GM21619 (cell line): ENCODE data around the gene MRGPRE.
"Not testable (repeated sequence)": the region's sequence is repeated elsewhere in the genome, so short reads cannot be mapped to it uniquely, and the experiment has no call there.

ENCODE experiments used
- ATAC-seq: cut with Tn5 transposase; IDR thresholded peaks from one replicate; pipeline ENCODE4 v1.9.1; 2021; ENCODE audit not compliant: unreplicated experiment

Gene MRGPRE, protein sequence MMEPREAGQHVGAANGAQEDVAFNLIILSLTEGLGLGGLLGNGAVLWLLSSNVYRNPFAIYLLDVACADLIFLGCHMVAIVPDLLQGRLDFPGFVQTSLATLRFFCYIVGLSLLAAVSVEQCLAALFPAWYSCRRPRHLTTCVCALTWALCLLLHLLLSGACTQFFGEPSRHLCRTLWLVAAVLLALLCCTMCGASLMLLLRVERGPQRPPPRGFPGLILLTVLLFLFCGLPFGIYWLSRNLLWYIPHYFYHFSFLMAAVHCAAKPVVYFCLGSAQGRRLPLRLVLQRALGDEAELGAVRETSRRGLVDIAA

DNA sequence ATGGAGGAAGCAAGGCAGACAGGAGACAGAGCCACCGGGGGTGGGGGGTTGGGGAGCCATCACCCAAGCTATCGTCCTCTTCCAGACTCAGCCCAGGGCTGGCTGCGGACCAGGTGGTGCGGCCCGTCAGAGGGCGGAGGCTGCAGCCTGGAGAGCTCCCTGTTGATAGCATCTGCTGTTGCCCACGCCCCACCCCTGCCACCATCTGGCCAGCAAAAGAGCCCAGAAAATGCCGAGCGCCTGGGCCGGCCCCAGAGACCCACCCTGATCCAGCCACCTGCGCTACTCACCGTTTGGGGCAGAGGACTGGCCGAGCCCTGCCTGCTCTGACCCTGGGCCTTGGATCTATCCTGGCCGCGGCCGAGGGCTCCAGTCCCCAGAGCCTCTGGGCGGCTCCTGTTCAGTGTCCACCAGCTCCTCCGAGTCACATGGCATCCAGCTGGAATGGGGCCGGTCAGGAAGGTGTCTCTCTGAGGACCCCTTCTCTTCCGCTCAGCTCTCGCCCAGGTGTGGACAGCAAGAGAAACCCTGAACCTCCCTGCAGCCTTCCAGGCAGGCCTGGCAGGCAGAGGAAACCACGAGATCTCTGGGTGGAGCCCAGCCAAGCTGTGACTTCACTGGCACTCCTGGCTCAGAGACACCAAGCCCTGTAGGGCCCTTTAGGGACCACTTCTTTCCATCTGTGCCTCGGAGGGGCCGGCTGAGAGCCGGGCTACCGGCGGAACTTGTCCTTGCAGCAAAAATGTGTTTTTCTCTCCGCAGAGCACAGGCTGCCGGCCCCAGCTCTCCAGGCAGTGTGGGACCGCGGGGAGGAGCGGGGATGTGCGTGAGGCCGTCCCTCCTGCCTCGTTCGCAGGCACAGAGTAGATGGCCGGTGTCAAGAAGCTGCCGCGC is at the start of gene MRGPRE:
Gene MRGPRE, minus strand, starts transcription at position 567 of the 894 bp plus-strand sequence. CDS start 3,618 bp downstream, outside the sequence.
- ATAC-seq = no peak

GRCh38 chr11:3281146-3281545 is 48.9 kb upstream of the MRGPRE start:
- ATAC-seq = not testable (repeated sequence)

- not testable (repeated sequence) for ATAC-seq
Observed at GRCh38 chr11:3280662-3281061, 48.4 kb upstream of the MRGPRE start.

DNA sequence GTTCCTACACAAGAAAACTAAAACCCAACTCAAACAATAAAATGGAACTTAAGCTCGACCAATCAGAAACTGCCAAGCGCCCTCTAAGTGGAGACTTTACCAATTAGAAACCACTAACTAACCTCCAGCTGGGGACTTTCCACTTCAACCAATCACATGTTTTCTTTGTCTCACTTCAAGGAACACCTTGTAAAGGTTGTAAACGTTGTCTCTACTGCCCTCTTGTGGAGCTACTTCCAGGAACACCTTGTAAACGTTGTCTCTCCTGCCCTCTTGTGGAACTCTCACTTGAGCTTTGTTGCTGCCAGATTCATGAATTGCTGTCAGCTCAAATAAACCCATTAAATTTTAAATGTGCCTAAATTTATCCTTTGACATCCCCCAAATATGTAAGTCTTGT is 46.7 kb upstream of the MRGPRE start:
- ATAC-seq = not testable (repeated sequence)

GRCh38 chr11:3273629-3274028 is 41.4 kb upstream of the MRGPRE start:
- not testable (repeated sequence) for ATAC-seq

DNA sequence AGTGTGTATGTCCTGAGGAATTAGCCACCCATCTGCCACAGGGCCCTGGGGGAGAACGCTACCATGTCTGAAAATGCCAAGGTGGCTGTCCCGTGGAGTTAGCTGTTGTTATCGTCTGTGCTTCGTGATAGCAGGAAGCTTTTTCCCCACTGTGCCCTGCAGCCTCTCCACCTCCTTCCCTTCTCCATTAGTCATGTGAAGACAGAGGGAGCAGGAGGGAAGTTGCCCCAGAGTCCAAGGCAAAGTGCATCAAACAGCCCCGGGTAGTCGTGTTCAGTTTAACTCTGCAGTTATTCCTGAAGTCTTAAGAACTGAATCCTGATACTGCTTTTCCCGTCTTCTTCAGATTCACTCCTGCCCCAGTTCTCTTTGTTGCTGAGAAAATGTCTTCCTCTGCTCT is 30.3 kb upstream of the MRGPRE start:
- not testable (repeated sequence) for ATAC-seq

- ATAC-seq = not testable (repeated sequence)
Observed at GRCh38 chr11:3261831-3262230, 29.6 kb upstream of the MRGPRE start.

GRCh38 chr11:3257509-3257908 is 25.3 kb upstream of the MRGPRE start:
- not testable (repeated sequence) for ATAC-seq

- not testable (repeated sequence) for ATAC-seq
Observed at GRCh38 chr11:3255241-3255640, 23.0 kb upstream of the MRGPRE start.

- ATAC-seq = not testable (repeated sequence)
Observed at GRCh38 chr11:3254773-3255172, 22.6 kb upstream of the MRGPRE start.

DNA sequence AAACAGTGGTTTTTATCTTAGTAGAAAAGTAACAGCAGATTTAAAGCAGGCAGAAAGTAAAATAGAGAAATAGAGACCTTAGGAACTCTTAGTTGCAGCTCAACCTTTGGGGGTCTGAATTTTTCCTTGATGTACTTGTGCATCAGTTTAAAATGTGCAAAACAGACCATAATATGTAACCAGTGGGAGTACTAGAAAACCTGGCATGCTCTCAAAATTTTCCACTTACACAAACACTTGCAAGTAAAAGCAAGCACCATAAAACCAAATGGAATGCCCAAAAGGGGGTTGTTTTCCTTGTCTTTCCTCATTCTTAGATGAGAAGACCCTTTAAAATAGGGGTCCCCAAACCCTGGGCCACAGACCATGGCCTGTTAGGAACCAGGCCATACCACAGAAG is 12.9 kb upstream of the MRGPRE start:
- ATAC-seq = no peak

DNA sequence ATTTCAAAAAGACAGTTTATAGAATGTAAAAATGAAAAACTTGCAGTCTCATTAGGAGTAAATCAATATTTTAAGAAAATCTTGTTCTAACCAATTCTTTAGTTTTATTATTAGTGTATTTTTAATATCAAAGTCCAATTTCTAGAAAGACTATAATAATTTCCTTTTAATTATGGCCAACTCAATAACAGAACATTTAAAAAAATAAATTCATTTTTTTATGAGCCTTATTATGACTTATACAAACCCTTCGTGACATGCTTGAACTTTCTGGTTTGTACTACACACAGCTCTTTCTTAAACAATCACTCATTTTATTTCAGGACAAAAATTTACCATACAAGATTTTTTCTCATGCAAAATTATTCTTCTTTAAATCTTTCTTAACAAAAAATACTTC is 11.7 kb upstream of the MRGPRE start:
- no peak for ATAC-seq

DNA sequence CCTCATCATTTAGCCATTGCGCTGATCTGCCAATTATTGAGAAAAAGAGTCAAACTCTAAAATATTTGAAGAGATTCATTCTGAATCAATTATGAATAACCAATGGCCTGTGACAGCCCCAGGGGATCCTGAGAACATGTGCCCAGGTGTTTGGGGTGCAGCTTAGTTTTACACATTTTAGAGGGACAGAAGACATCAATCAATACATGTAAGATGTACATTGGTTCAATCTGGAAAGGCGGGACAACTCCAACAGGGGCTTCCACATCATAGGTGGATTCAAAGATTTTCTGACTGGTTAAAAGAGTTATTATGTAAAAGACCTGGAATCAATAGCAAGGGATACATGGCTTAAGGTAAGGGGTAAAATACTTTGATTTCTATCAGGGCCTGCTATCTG is 4.9 kb upstream of the MRGPRE start:
- ATAC-seq = no peak

DNA sequence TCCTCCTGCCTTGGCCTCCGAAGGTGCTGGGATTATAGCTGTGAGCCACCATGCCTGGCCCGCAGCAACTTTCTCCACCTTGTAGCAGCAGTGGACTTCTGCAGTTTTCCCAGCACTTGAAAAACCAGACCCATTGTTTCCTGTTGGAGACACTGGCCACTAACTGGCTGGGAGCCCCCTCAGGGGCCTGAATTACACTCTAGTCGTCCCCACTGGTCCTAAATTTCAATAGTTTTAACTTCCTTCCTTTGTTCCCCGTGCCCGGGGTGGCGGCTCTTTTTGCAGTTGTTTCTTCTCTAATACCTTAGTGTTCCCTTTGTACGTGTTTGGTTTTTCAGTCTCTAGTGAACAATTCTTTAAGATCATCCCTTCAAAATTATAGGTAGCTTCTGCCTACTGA is 2.6 kb upstream of the MRGPRE start:
- ATAC-seq = no peak

- ATAC-seq = no peak
Observed at GRCh38 chr11:3232956-3233355, 739 bp upstream of the MRGPRE start.

DNA sequence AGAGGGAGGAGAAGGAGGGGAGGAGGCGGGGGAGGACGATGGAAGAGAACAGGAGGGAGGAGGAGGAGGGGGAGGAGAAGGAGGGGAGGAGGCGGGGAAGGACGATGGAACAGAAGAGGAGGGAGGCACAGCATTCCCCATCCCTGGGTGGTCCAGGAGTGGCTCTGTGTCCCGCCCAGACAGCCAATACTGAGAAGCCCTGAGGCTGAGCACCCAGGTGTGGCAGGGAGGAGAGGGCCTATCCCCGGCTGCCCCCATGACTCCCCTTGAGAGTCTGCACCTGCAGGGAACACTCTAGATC is 717 bp downstream of the MRGPRE start:
- no peak for ATAC-seq

DNA sequence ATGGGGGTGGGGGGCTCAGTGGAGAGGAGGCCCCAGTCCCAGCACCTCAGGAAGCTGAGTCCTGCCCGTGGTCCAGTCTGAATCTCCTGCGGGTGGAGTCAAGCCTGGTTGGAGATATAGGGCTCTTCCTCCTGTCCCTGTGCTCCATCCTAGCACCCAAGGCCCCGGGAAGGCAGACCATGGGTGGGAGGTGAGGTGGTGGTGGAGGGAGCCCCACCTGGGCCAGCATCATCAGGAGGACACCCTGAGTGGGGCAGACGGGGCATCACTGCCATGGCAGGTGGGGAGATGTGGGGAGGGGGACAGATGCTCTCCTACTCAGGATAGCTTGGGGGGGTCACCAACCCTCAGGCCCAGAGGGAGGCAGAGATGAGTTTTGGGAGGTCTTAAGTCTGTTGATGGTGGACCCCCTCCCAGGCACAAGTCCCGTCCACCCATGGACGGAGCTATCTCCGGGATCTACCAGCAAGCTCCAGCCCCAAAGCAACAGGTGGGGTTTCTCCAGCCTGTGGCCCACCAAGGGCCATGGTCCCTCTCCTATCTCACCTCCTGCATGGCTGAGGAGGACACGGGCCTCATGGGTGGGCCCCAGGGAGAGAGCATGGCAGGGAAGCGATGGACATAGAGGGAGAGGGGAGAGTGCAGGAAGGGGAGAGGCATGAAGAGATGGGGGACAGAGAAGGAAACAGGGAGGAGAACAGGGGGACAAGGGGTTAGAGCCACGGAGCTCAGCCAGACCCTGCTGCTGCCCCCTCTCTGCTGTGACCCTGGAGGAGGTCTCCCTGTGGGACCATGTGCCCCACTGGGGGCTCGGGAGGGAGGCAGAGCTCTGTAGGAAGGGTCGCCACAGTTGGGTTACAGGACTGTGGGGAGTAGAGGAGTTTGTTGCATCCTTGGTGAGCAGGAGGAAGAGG is 1.3 kb downstream of the MRGPRE start:
- no peak for ATAC-seq

DNA sequence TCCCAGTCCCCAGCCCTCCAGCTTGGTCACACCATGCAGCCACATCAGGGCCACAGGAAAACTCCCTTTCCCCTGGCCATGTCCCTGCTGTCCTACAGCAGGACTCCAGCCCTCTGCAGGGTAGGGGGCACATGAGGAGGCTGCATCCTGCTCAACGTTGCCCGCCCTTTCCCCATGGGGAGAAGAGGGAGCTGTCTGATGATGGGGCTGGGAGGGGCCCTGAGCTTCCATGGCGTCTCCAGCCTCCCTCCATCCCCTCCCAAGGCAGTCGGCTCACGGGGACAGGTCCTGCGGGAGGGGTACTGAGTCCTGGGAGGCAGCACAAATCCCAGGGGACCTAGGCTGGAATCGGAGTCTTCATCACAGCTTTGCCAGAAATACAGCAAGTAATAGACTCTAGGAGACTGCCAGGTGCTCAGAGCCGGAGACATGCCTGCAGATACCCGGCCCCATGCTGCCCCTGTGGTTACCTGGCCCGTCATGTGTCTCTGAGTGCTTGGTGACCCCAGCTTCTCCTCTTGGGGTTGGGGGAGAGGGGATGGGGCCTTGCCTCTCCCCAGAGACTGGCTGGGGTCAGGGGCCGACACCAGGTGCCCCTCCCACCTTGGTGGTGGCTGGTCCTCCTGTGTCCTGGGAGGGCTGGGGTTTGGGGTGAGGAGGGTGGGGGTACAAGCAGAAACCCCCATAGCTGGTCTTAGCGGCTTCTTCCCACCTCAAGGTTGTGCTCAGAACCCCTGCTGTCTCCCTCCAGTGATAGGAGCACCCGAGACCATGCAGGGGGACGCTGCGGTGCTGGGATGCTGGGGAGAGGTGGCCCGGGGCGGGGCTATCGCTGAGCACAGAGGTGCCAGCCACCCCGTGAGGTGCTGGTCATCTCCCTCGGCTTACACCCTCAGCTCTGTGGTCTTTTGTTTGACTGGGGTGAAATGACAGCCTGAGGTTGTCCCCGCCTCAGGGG is 2.3 kb downstream of the MRGPRE start:
- ATAC-seq = no peak

DNA sequence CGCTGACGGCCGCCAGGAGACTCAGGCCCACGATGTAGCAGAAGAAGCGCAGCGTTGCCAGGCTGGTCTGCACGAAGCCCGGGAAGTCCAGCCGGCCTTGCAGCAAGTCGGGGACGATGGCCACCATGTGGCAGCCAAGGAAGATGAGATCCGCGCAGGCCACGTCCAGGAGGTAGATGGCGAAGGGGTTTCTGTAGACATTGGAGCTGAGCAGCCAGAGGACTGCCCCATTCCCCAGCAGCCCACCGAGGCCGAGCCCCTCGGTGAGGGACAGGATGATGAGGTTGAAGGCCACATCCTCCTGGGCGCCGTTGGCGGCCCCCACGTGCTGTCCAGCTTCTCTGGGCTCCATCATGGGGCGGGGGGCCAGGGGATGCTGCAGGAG is 3.8 kb downstream of the MRGPRE start:
- no peak for ATAC-seq
